Activated CD4-positive, alpha-beta T cell treated with anti-CD3 and anti-CD28 coated beads for 24 hours (primary cell): Measurements from ENCODE around the gene TEC.
A peak's percentile ranks its signal among the peaks of the same experiment; 100 is the strongest.

ENCODE experiments used
- DNase-seq, 2 donors: peaks; one replicate each; pipeline ENCODE4 v3.0.0-alpha.2; 2020; ENCODE audit warnings: low read depth in 2 of 2

The TEC gene

GRCh38 chr4:48269861-48270522, 354 bp upstream of the TEC start:
- DNase-seq: peak; percentile 87 to 89

GRCh38 chr4:48267574-48267973, 2.1 kb downstream of the TEC start:
- DNase-seq: no peak

DNA sequence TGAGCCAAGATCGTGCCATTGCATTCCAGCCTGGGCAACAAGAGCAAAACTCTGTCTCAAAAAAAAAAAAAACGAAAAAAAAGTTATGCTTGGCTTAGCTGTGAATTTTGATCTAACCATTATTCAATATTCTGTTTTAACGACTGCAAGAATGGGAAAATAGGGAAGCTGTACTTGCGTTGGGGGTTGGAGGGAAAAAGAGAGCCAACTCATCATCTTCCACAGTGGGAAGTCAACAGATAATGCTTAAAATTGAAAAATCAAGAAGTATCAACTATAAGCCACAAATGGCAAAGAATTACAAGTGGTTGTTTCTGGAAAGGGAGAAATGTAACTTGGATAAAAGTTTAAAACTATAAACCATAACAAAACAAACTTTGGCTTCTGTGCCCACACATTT, 2.9 kb downstream of the TEC start:
- DNase-seq: no peak

DNA sequence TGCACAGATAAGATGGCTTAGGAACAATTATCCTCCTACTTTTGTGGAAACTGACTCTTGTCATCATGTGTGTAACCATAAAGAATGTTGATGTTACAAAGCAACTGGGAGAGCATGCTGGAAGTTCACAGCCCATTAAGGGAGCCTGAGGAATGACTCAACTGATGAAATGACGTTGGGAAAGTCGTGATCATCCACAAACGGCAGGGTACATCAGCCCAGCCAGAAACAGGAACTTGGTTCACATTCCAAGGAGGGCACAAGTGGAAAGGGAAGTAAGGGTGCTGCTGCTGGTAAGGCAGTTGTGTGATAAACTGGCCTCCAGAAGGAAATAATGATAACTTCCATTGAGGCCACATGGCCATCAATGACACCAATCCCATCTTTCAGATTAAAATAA, 6.7 kb downstream of the TEC start:
- DNase-seq: no peak

DNA sequence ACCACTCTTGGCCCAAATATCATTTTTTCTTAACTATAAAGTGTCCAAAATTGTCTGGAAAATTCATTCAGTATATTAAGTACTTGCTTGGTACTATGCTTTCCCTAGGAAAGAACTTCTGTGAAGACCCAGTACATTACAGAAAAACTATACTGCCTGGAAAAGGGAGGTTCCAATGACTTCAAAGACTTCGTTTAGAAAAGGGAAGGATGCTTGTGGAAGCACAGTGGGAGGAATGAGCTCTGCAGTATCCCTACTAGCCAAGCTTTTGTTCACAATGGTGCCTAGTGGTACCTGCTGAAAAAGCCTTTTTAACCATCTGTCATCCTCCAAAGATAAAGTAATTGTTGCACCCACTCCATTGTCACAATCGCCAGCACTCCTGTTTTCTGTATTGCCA, 7.2 kb downstream of the TEC start:
- DNase-seq: no peak

DNA sequence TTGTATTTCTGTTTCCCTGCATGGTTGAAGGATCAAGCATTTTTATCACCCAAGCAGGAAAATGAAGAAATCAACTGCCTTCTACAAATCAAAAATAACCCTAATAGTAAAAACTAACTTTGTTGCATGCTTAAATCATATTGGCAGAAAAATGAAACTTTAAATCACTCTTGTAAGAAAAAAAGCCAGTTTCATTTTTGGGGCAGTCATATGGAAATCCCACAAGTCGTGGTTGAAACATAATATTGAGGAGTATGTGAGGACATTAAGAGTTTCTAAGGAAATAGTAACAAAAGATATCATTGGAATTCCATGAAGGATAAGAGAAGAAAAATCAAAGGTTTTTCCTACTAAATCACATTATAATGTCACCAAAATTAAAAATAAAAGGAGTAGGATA, 8.4 kb downstream of the TEC start:
- DNase-seq: no peak

- DNase-seq: no peak
Measured at GRCh38 chr4:48259748-48260147, 9.9 kb downstream of the TEC start.

GRCh38 chr4:48258845-48259397, 10.7 kb downstream of the TEC start:
- no peak for DNase-seq

GRCh38 chr4:48255959-48256342, 13.7 kb downstream of the TEC start:
- DNase-seq: no peak

DNA sequence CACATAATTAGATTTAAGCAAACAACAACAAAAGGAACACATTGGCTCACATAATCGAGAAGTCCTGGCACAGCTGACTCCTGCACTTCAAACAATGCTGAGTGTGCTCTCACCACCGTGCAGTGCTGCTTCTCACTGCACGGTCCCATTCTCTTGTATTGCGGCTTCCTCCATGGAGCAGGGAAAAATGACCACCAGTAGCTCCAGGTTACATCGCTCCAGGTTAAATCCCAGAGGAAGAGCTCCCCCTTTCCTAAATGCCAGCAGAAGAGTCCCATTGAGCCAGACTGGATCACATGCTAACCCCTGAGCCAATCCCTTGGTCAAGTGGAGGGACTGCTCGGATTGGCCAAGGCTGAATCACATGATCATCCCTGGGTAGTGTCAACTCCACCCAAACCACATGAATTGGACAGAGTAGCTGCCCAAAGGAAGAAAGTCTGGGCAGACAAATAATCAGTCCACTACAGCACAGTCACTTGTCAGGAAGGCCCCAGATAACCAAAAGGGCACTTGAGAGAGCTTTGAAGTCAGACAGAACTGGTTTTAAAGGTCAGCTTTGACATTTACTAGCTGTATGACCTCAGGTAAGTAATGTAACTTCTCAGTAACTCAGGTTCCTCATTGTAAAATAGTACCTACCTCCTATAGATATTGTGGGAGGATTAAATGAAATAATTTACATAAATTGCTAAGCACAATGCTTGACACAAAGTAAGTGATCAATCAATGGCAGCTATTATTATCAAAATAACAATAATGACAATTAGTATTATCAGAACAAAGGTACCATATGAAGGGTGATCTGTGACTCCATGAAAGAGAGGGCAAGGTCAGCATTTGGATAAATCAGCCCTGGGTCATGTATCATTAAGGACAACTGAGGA, 14.3 kb downstream of the TEC start:
- no peak for DNase-seq

GRCh38 chr4:48254381-48255071, 15.1 kb downstream of the TEC start:
- DNase-seq: no peak

DNA sequence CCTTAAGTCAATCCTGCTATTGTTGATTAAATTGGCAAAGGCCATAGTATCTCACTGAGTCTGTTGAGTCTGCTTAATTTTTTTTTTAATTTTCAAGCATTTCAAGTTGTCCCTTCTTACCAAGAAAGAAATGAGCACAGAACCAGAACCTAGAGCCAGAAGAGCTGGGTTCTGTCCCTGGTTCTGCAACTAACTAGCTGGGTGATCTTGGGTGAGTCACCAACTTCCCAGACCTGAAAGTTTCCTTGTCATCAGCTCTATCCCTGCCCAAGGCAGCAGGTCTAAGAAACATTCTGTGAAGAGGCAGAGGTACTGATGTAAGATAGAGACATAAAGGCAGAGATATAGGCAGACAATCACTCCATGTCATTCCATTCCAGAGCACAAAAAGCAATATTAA, 17.3 kb downstream of the TEC start:
- no peak for DNase-seq

- DNase-seq: no peak
Measured at GRCh38 chr4:48250980-48251379, 18.7 kb downstream of the TEC start.

DNA sequence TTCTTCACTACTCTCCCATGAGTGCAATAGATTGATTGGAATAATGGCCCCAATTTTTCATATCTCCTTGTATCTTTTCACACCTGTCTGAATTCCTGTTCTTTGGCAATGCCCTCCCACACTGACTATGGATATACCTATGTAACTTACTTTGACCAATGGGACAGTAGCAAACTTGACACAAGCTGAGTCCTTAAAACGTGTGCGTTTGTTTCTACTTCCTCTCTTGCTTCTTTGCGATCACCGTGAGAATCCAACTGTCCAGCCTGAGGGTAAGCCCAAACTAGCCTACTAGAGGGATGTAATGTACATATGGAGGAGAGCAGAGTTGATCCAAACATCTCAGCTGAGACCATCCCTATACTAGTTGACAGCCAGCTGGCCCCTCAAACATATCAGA, 19.3 kb downstream of the TEC start:
- no peak for DNase-seq

GRCh38 chr4:48249378-48249777, 20.3 kb downstream of the TEC start:
- DNase-seq: no peak

- no peak for DNase-seq
Measured at GRCh38 chr4:48248559-48248953, 21.1 kb downstream of the TEC start.

- DNase-seq: no peak
Measured at GRCh38 chr4:48247878-48248558, 21.6 kb downstream of the TEC start.

- no peak for DNase-seq
Measured at GRCh38 chr4:48247142-48247877, 22.3 kb downstream of the TEC start.

- no peak for DNase-seq
Measured at GRCh38 chr4:48244665-48245064, 25.0 kb downstream of the TEC start.

- no peak for DNase-seq
Measured at GRCh38 chr4:48243887-48244286, 25.8 kb downstream of the TEC start.

DNA sequence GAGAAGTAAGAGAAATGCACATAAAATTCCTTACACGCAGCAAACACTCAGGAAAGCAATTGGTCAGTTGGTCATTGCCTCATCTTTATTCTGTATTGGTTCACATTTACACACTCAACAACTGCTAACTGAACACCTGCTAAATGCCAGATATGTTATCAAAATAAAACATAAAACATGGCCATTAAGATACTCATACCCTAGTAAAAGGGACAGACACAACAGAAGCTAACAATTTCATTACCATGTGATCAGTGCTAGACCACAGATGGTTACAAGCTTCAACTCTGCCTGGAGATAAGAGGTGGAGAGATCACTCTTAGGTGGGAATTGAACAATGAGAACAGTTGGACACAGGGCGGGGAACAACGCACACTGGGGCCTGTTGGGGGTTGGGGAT, 26.2 kb downstream of the TEC start:
- no peak for DNase-seq
